ENCODE data around the gene TIMM44.

The TIMM44 gene

GRCh38 chr19:7888145-7888825 is 55.2 kb downstream of the TIMM44 start, which contains the start of gene LRRC8E:
LRRC8E (plus strand) TSS chr19:7888510; CDS start chr19:7895604, 7,094 bp downstream.
- Histone ChIP-seq H3K4me2 (ENCODE audit: low read length) (peak within 1 kb of the TSS; percentile 64), H2AK5ac (ENCODE audit: low read length) (no peak within 1 kb of the TSS), H2BK15ac (replicated peaks; ENCODE audit: low read depth) (no peak within 1 kb of the TSS), H3K79me1 (ENCODE audit: low read length) (no peaks in the 10 kb centered on the region), H2BK120ac (ENCODE audit: low read depth, low read length) (no peak within 1 kb of the TSS), H3K27me3 (ENCODE audit: insufficient read depth, low read length, poor library complexity) (no peaks in the 10 kb centered on the region), H2BK5ac (ENCODE audit: low read length) (no peak within 1 kb of the TSS), H3K36me3 (ENCODE audit: control insufficient read depth, insufficient read depth, low read length) (no peaks in the 10 kb centered on the region), H3K79me2 (ENCODE audit: control insufficient read depth, insufficient read depth, low read length) (no peaks in the 10 kb centered on the region), H3K9ac (ENCODE audit: low read length) (peak within 1 kb of the TSS; percentile 71), H3K56ac (ENCODE audit: low read length) (peak within 1 kb of the TSS; percentile 92), H3K18ac (ENCODE audit: low read length) (peak within 1 kb of the TSS; percentile 78), H3K4me3 (ENCODE audit: low read length) (peak within 1 kb of the TSS; percentile 32), H3K23ac (ENCODE audit: low read length) (peak within 1 kb of the TSS; percentile 66), H4K5ac (ENCODE audit: low read length) (no peak within 1 kb of the TSS), H3K4me1 (ENCODE audit: control insufficient read depth, low read depth, low read length) (no peaks in the 10 kb centered on the region), H4K8ac (ENCODE audit: low read depth, low read length) (no peak within 1 kb of the TSS), H3K27ac (ENCODE audit: low read depth, low read length) (no peak within 1 kb of the TSS), H3K4ac (ENCODE audit: low read depth, low read length) (no peak within 1 kb of the TSS)
- no CpG with 5 or more reads among the region's 53 CpGs for WGBS (ENCODE audit: extremely low coverage, insufficient coverage, low lambda C conversion rate)
- peak; percentile 84 for DNase-seq

- H2BK120ac ChIP-seq (ENCODE audit: low read depth, low read length) = no peak overlapping the region
- no peak overlapping the region for H3K27ac ChIP-seq (ENCODE audit: low read depth, low read length)
- no peak overlapping the region for H2AK5ac ChIP-seq (ENCODE audit: low read length)
- no peak overlapping the region for H4K8ac ChIP-seq (ENCODE audit: low read depth, low read length)
- H3K27me3 ChIP-seq (ENCODE audit: insufficient read depth, low read length, poor library complexity) = no peaks in the 10 kb centered on the region
- peak overlapping the region; percentile 80 for H3K56ac ChIP-seq (ENCODE audit: low read length)
- no peak overlapping the region for H2BK5ac ChIP-seq (ENCODE audit: low read length)
- no peak overlapping the region for H2BK15ac ChIP-seq (replicated peaks; ENCODE audit: low read depth)
- no peak overlapping the region for H3K4me3 ChIP-seq (ENCODE audit: low read length)
- WGBS (ENCODE audit: extremely low coverage, insufficient coverage, low lambda C conversion rate) = no CpG with 5 or more reads among the region's 16 CpGs
- H3K9ac ChIP-seq (ENCODE audit: low read length) = peak overlapping the region; percentile 49
- no peak overlapping the region for H3K4ac ChIP-seq (ENCODE audit: low read depth, low read length)
- no peaks in the 10 kb centered on the region for H3K79me1 ChIP-seq (ENCODE audit: low read length)
- H3K36me3 ChIP-seq (ENCODE audit: control insufficient read depth, insufficient read depth, low read length) = no peaks in the 10 kb centered on the region
- H4K5ac ChIP-seq (ENCODE audit: low read length) = no peak overlapping the region
- no peak overlapping the region for H3K4me2 ChIP-seq (ENCODE audit: low read length)
- no peak for DNase-seq
- no peak overlapping the region for H3K23ac ChIP-seq (ENCODE audit: low read length)
- H3K18ac ChIP-seq (ENCODE audit: low read length) = no peak overlapping the region
- no peaks in the 10 kb centered on the region for H3K79me2 ChIP-seq (ENCODE audit: control insufficient read depth, insufficient read depth, low read length)
- no peaks in the 10 kb centered on the region for H3K4me1 ChIP-seq (ENCODE audit: control insufficient read depth, low read depth, low read length)
Measured at GRCh38 chr19:7887408-7888144, 55.9 kb downstream of the TIMM44 start.

GRCh38 chr19:7885818-7886217 is 57.6 kb downstream of the TIMM44 start:
- H3K27ac ChIP-seq (ENCODE audit: low read depth, low read length) = no peak overlapping the region
- no peak overlapping the region for H3K23ac ChIP-seq (ENCODE audit: low read length)
- H3K4ac ChIP-seq (ENCODE audit: low read depth, low read length) = no peak overlapping the region
- no peak overlapping the region for H2BK15ac ChIP-seq (replicated peaks; ENCODE audit: low read depth)
- H3K9ac ChIP-seq (ENCODE audit: low read length) = no peak overlapping the region
- no peak overlapping the region for H2AK5ac ChIP-seq (ENCODE audit: low read length)
- no peak overlapping the region for H2BK5ac ChIP-seq (ENCODE audit: low read length)
- WGBS (ENCODE audit: extremely low coverage, insufficient coverage, low lambda C conversion rate) = no CpG with 5 or more reads among the region's 8 CpGs
- no peaks in the 10 kb centered on the region for H3K79me1 ChIP-seq (ENCODE audit: low read length)
- DNase-seq = no peak
- no peak overlapping the region for H4K5ac ChIP-seq (ENCODE audit: low read length)
- no peak overlapping the region for H2BK120ac ChIP-seq (ENCODE audit: low read depth, low read length)
- no peak overlapping the region for H3K18ac ChIP-seq (ENCODE audit: low read length)
- no peaks in the 10 kb centered on the region for H3K79me2 ChIP-seq (ENCODE audit: control insufficient read depth, insufficient read depth, low read length)
- H4K8ac ChIP-seq (ENCODE audit: low read depth, low read length) = no peak overlapping the region
- no peaks in the 10 kb centered on the region for H3K36me3 ChIP-seq (ENCODE audit: control insufficient read depth, insufficient read depth, low read length)
- H3K4me1 ChIP-seq (ENCODE audit: control insufficient read depth, low read depth, low read length) = no peaks in the 10 kb centered on the region
- H3K27me3 ChIP-seq (ENCODE audit: insufficient read depth, low read length, poor library complexity) = no peaks in the 10 kb centered on the region
- H3K56ac ChIP-seq (ENCODE audit: low read length) = no peak overlapping the region
- no peak overlapping the region for H3K4me3 ChIP-seq (ENCODE audit: low read length)
- no peak overlapping the region for H3K4me2 ChIP-seq (ENCODE audit: low read length)

- H4K5ac ChIP-seq (ENCODE audit: low read length) = no peak overlapping the region
- H3K4me3 ChIP-seq (ENCODE audit: low read length) = no peak overlapping the region
- no peak overlapping the region for H4K8ac ChIP-seq (ENCODE audit: low read depth, low read length)
- no peak for DNase-seq
- no peaks in the 10 kb centered on the region for H3K79me2 ChIP-seq (ENCODE audit: control insufficient read depth, insufficient read depth, low read length)
- H3K27me3 ChIP-seq (ENCODE audit: insufficient read depth, low read length, poor library complexity) = no peaks in the 10 kb centered on the region
- no peak overlapping the region for H3K27ac ChIP-seq (ENCODE audit: low read depth, low read length)
- H3K79me1 ChIP-seq (ENCODE audit: low read length) = no peaks in the 10 kb centered on the region
- H3K4ac ChIP-seq (ENCODE audit: low read depth, low read length) = no peak overlapping the region
- H3K9ac ChIP-seq (ENCODE audit: low read length) = no peak overlapping the region
- no CpG with 5 or more reads among the region's 2 CpGs for WGBS (ENCODE audit: extremely low coverage, insufficient coverage, low lambda C conversion rate)
- H2BK15ac ChIP-seq (replicated peaks; ENCODE audit: low read depth) = no peak overlapping the region
- no peak overlapping the region for H3K4me2 ChIP-seq (ENCODE audit: low read length)
- no peaks in the 10 kb centered on the region for H3K4me1 ChIP-seq (ENCODE audit: control insufficient read depth, low read depth, low read length)
- no peaks in the 10 kb centered on the region for H3K36me3 ChIP-seq (ENCODE audit: control insufficient read depth, insufficient read depth, low read length)
- no peak overlapping the region for H2BK120ac ChIP-seq (ENCODE audit: low read depth, low read length)
- no peak overlapping the region for H3K56ac ChIP-seq (ENCODE audit: low read length)
- no peak overlapping the region for H2BK5ac ChIP-seq (ENCODE audit: low read length)
- H3K23ac ChIP-seq (ENCODE audit: low read length) = no peak overlapping the region
- no peak overlapping the region for H2AK5ac ChIP-seq (ENCODE audit: low read length)
- no peak overlapping the region for H3K18ac ChIP-seq (ENCODE audit: low read length)
Measured at GRCh38 chr19:7883796-7884570, 59.5 kb downstream of the TIMM44 start.

- H4K8ac ChIP-seq (ENCODE audit: low read depth, low read length) = no peak overlapping the region
- no peak overlapping the region for H2BK120ac ChIP-seq (ENCODE audit: low read depth, low read length)
- no peaks in the 10 kb centered on the region for H3K79me1 ChIP-seq (ENCODE audit: low read length)
- no peak overlapping the region for H2AK5ac ChIP-seq (ENCODE audit: low read length)
- DNase-seq = no peak
- no peak overlapping the region for H3K4ac ChIP-seq (ENCODE audit: low read depth, low read length)
- H3K23ac ChIP-seq (ENCODE audit: low read length) = no peak overlapping the region
- H3K56ac ChIP-seq (ENCODE audit: low read length) = no peak overlapping the region
- no peaks in the 10 kb centered on the region for H3K4me1 ChIP-seq (ENCODE audit: control insufficient read depth, low read depth, low read length)
- no peaks in the 10 kb centered on the region for H3K79me2 ChIP-seq (ENCODE audit: control insufficient read depth, insufficient read depth, low read length)
- no peak overlapping the region for H3K4me2 ChIP-seq (ENCODE audit: low read length)
- H3K27me3 ChIP-seq (ENCODE audit: insufficient read depth, low read length, poor library complexity) = no peaks in the 10 kb centered on the region
- H3K27ac ChIP-seq (ENCODE audit: low read depth, low read length) = no peak overlapping the region
- no peak overlapping the region for H3K18ac ChIP-seq (ENCODE audit: low read length)
- no peak overlapping the region for H3K4me3 ChIP-seq (ENCODE audit: low read length)
- no peak overlapping the region for H2BK15ac ChIP-seq (replicated peaks; ENCODE audit: low read depth)
- H4K5ac ChIP-seq (ENCODE audit: low read length) = no peak overlapping the region
- no CpG with 5 or more reads among the region's 4 CpGs for WGBS (ENCODE audit: extremely low coverage, insufficient coverage, low lambda C conversion rate)
- H2BK5ac ChIP-seq (ENCODE audit: low read length) = no peak overlapping the region
- no peaks in the 10 kb centered on the region for H3K36me3 ChIP-seq (ENCODE audit: control insufficient read depth, insufficient read depth, low read length)
- no peak overlapping the region for H3K9ac ChIP-seq (ENCODE audit: low read length)
Measured at GRCh38 chr19:7883105-7883504, 60.4 kb downstream of the TIMM44 start.

Measured in mesendoderm (in vitro differentiated cells).